ENCODE data around the gene CAMK1D. TPM values are rescaled to one million over a fixed set of nuclear protein-coding genes. Genes with fewer than 3 reads are reported as not detected.

Gene CAMK1D
- total RNA-seq, 6 experiments from 2014 or later, result 5.3 to 10.8 (median 9.5) TPM

DNA sequence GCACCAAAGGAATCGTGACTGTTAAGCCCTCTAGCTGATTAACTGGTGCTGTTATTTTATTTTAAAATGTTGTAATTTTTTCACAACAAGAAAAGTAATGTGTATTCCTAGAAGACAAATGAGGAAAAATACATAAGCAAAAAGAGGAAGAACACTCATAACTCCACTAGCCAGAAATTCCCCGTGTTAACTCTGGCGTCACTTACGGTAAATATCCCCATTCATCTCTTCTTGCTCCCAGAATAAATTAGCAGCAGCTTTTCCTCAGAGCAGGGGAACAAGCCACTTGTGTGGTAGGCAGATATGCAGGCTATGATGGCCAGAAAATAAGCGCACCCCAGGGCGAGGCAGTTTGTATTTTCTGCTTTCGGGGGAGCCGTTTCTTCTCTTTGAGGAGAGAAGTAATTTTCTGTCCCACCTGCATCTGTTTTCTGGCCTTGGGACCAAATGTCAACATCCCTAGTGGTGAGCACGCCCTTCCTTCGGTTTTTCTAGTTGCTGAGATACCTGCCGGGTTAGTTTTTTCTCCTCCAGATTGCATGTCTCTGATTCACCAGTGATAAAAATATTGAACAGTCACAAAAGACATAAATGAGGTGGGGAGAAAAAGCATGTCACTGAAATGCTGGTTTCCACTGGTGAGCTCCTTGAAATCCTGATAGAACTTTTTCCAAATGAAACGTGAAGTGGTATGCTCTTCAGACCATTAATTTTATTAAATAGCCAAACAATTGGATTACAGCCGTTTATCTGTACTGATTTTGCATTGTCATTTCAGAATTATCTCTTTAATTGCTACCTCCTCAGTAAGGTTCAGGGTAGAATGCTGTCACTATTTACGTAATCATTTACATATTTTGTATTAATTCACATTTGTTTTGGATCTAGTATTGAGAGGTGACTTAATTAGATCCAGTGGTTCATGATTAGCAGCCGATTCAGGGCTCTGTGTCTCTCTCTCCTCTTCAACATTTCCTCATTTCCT lies 268.1 kb downstream of the CAMK1D start:
- Histone ChIP-seq H3K4me3 (no peak overlapping the region), H3K9me3 (no peaks in the 10 kb centered on the region), H3K4me1 (peaks cover 0 to 13% (median 0%) of the 10 kb centered on the region in 4 donors), H3K27me3 (no peaks in the 10 kb centered on the region), H3K36me3 (no peaks in the 10 kb centered on the region), H3K27ac (no peak overlapping the region)
- intact Hi-C loops (cut with DNase I), result no loop called here
- TF ChIP-seq, protein P1, sequence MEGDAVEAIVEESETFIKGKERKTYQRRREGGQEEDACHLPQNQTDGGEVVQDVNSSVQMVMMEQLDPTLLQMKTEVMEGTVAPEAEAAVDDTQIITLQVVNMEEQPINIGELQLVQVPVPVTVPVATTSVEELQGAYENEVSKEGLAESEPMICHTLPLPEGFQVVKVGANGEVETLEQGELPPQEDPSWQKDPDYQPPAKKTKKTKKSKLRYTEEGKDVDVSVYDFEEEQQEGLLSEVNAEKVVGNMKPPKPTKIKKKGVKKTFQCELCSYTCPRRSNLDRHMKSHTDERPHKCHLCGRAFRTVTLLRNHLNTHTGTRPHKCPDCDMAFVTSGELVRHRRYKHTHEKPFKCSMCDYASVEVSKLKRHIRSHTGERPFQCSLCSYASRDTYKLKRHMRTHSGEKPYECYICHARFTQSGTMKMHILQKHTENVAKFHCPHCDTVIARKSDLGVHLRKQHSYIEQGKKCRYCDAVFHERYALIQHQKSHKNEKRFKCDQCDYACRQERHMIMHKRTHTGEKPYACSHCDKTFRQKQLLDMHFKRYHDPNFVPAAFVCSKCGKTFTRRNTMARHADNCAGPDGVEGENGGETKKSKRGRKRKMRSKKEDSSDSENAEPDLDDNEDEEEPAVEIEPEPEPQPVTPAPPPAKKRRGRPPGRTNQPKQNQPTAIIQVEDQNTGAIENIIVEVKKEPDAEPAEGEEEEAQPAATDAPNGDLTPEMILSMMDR (IDR thresholded peaks at IDR 0.05), result no peak
- no peak for TF ChIP-seq POLR2A (IDR thresholded peaks at IDR 0.05)
- DNase-seq (no peak), ATAC-seq (no peak)
- 68% methylated on average over 12 of the region's 15 CpGs for WGBS (ENCODE audit: insufficient coverage, low coverage, low lambda C conversion rate, missing lambda C conversion rate)

DNA sequence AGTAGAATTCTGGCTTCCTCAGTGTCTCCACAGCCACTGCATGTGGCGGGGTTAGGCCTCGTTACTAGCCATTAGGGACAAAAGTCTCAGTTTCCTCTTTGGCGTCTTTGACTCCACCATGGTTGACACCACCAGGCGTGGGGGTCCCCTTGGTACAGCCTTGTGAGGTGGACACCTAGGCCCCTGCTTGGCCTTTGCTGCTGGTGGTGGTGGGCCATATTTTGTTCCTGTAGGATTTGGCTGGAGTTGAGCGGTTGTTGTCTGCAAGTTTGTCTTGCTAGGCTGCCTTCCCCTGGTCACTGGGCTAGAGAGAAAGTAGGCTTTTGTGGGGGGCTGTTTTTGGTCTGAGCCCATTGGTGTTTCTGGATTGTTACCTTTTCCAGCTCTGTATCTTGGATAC lies 272.7 kb downstream of the CAMK1D start:
- WGBS (ENCODE audit: insufficient coverage, low coverage, low lambda C conversion rate, missing lambda C conversion rate), result no CpG with 5 or more reads among the region's 5 CpGs
- no peak for TF ChIP-seq POLR2A (IDR thresholded peaks at IDR 0.05)
- TF ChIP-seq, protein P1 (IDR thresholded peaks at IDR 0.05), result no peak
- DNase-seq (no peak), ATAC-seq (no peak)
- no peak overlapping the region for H3K4me3 ChIP-seq
- intact Hi-C loops (cut with DNase I), result no loop called here
- no peak overlapping the region for H3K27ac ChIP-seq
- no peaks in the 10 kb centered on the region for H3K9me3 ChIP-seq
- H3K27me3 ChIP-seq, result no peaks in the 10 kb centered on the region
- peaks cover 0 to 16% (median 0%) of the 10 kb centered on the region in 4 donors for H3K4me1 ChIP-seq
- H3K36me3 ChIP-seq, result no peaks in the 10 kb centered on the region

DNA sequence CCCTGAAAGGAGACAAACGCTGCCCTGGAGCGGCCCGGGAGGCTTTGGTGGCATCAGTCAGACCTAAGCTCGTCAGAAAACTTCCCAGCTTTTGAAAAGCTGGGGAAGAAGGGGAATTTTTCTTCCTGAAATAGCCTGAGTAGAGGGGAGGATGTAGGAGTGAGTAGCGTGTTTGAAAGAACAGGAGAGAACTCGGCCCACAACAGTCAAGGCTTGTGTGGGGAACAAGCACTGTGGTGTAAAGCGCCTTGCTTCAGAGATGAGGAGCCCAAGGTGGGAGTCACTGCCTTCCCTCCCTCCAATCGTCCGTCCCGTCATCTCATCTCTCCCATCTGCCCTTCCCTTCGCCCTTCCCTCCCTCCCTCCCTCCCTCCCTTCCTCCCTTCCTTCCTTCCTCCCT lies 273.3 kb downstream of the CAMK1D start:
- TF ChIP-seq, protein P1 (IDR thresholded peaks at IDR 0.05), result no peak
- TF ChIP-seq POLR2A (IDR thresholded peaks at IDR 0.05), result no peak
- WGBS (ENCODE audit: insufficient coverage, low coverage, low lambda C conversion rate, missing lambda C conversion rate), result 95% methylated on average over 6 of the region's 11 CpGs
- no peak for DNase-seq
- Histone ChIP-seq H3K4me3 (no peak overlapping the region), H3K27ac (no peak overlapping the region), H3K36me3 (no peaks in the 10 kb centered on the region), H3K4me1 (peaks cover 0 to 21% (median 0%) of the 10 kb centered on the region in 4 donors), H3K9me3 (no peaks in the 10 kb centered on the region), H3K27me3 (no peaks in the 10 kb centered on the region)
- no peak for ATAC-seq
- intact Hi-C loops (cut with DNase I), result no loop called here

DNA sequence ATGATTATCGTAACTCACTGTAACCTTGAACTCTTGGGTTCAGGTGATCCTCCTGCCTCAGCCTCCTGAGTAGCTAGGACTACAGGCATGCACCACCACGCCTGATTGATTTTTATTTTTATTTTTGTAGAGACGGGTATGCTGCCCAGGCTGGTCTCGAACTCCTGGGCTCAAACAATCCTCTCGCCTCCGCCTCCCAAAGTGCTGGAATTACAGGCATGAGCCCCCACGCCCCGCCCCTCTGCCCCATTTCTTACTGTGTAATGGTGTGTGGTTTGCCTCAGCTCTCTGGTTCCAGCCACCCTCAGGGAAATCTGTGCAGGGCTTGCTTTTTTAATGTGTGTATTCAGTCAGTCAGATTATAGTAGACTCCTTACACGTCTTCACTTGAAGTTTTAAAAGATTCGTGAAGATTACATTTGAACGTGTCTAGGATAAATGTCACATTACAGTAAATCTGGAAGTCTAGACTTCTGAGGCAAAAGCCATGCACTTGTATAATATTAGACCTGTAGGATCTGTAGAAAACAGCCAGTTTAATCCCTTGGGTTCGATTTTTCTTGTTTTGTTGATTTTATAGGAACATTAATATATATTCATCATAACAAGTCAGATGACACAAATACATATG lies 276.2 kb downstream of the CAMK1D start:
- WGBS (ENCODE audit: insufficient coverage, low coverage, low lambda C conversion rate, missing lambda C conversion rate), result 91% methylated on average over 12 of the region's 12 CpGs
- H3K27ac ChIP-seq, result no peak overlapping the region
- intact Hi-C loops (cut with DNase I), result no loop called here
- H3K4me3 ChIP-seq, result no peak overlapping the region
- peaks cover 0 to 26% (median 2%) of the 10 kb centered on the region in 4 donors for H3K4me1 ChIP-seq
- H3K9me3 ChIP-seq, result no peaks in the 10 kb centered on the region
- no peaks in the 10 kb centered on the region for H3K27me3 ChIP-seq
- ATAC-seq, result no peak
- DNase-seq, result no peak
- no peaks in the 10 kb centered on the region for H3K36me3 ChIP-seq
- TF ChIP-seq, protein P1 (IDR thresholded peaks at IDR 0.05), result no peak
- TF ChIP-seq POLR2A (IDR thresholded peaks at IDR 0.05), result no peak

Measured in right lobe of liver (tissue), 6 donors.